Measurements from ENCODE around the gene TOX2.

DNA sequence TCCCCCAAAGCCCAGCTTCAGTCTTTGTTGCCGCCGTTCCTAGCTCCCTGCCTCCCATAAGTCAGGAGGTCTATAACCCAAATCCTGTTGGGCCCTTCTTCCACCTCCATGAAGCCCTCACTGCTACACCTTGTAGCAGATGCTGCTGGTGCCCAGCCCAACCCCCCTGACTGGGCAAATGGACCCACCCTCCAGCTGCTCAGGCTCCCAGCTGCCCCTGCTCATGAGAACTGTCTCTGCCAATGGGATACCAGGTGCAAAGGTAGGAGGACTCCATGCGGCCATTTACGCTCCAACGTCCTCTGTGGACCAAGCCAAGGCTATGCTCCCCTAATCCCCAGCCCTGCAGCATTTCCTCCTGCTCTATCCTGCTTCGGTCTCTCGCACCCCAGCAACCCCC is 200.5 kb downstream of the TOX2 start:
- no peak for TF ChIP-seq GATA2 (IDR thresholded peaks at IDR 0.05; ENCODE audit: low read depth, low read length)
- TF ChIP-seq GATA3 (IDR thresholded peaks at IDR 0.05; ENCODE audit: low read depth, low read length), result no peak
